Suprapubic skin (tissue), 3 donors: ENCODE results near the gene ING5.
"Not testable (repeated sequence)": the region's sequence is repeated elsewhere in the genome, so short reads cannot be mapped to it uniquely, and the experiment has no call there.

Experiments used
- CTCF ChIP-seq, 2 donors: fragments of 200-600 bp in 1 of 2; fragments of 450-650 bp in 1 of 2; sonication (generic) in 1 of 2; IDR thresholded peaks; one replicate each; pipeline ENCODE4 v1.5.1; 2016 to 2019; ENCODE audit warnings: antibody characterized with exemption in 2 of 2, mild to moderate bottlenecking in 1 of 2, moderate library complexity in 1 of 2
- EP300 ChIP-seq: sonication (generic); formaldehyde crosslinking; IDR thresholded peaks from one replicate; pipeline ENCODE4 v1.6.1; 2017; ENCODE audit warnings: antibody characterized with exemption
- POLR2A ChIP-seq, 2 donors: fragments of 450-650 bp; IDR thresholded peaks; one replicate each; pipeline ENCODE4 v1.6.1; 2017; ENCODE audit warnings: antibody characterized with exemption in 2 of 2, mild to moderate bottlenecking in 2 of 2, moderate library complexity in 2 of 2

GRCh38 chr2:241759893-241760292, 58.1 kb downstream of the ING5 start:
- TF ChIP-seq CTCF (IDR thresholded peaks at IDR 0.05); POLR2A (IDR thresholded peaks at IDR 0.05); EP300: not testable (repeated sequence)
